GM18873 (cell line): ENCODE measurements around the gene AGAP9.
"Not testable (repeated sequence)": the region's sequence is repeated elsewhere in the genome, so short reads cannot be mapped to it uniquely, and the experiment has no call there.

Experiments used
- ATAC-seq: cut with Tn5 transposase; IDR thresholded peaks from one replicate; pipeline ENCODE4 v1.9.1; 2021; ENCODE audit warnings: mild to moderate bottlenecking, moderate library complexity, moderate number of reproducible peaks; ENCODE audit not compliant: unreplicated experiment, low FRiP score

Gene AGAP9

GRCh38 chr10:47458466-47459154 is 64.8 kb downstream of the AGAP9 start:
- no peak for ATAC-seq

DNA sequence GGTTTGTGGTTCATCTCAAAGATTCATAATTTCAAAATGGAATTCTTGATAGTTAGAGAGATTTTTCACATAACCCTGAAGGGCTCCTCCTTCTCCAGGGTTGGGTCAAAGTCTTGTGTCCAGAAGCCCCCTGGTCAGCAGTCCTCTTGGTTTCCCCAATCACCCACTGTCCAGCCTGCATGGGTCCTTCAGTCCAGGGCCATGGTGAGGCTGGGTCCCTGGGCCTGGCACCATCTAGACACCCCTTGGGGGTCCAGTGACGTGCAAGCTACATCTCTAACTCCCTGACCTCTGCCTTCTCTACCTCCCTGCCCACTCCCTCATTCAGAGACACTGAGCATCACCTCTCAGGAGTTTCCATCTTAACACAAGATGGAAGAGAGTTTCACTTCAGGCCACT is 65.6 kb downstream of the AGAP9 start:
- no peak for ATAC-seq

DNA sequence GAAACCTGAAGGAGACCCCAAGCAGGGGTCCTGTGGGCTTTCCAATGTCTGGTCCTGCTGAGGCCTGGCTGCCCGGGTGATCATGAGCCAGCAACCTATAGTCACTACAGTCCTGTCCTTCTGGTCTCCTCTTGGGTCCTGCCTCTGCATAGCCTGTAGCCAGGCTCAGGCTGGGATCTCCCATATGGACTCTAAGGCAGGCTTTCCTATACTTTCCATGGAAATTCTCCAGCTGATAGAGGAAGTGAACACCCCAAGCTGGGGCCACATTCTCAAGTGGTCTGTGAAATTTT is 66.0 kb downstream of the AGAP9 start:
- ATAC-seq = no peak

GRCh38 chr10:47456794-47457527 is 66.5 kb downstream of the AGAP9 start:
- no peak for ATAC-seq

DNA sequence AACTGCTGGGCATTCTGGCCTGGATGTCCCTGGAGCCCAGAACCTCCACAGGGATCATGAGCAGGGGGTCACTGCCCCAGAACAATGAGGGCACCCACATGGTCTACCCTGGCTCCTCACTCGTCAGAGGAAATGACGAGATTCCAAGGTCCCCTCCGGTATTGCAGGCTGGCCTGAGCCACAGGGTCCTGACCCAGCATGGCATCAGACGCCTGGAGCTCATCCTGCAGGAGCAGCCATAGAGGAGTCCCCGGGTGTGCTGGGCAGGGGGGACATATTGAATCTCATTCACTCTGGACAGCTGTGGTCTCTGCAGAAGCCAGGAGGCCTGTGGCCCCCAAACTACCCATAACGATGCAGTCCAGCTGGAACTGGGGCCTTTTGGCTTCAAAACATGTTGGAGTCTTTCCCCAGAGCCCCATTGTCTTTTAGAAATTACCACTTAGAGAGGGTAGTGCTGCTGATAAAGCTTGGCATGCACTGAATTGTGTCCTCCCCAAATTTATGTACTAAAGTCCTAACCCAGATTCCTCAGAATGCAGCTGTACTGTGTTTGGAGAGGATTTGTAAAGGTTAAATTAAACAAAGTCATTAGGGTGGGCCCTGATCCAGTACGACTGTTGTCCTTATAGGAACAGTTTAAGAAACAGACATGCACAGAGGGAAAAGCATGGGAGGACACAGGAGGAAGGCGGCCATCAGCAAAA is 67.2 kb downstream of the AGAP9 start:
- ATAC-seq = no peak

- ATAC-seq = not testable (repeated sequence)
Measured at GRCh38 chr10:47455350-47456078, 67.9 kb downstream of the AGAP9 start.

DNA sequence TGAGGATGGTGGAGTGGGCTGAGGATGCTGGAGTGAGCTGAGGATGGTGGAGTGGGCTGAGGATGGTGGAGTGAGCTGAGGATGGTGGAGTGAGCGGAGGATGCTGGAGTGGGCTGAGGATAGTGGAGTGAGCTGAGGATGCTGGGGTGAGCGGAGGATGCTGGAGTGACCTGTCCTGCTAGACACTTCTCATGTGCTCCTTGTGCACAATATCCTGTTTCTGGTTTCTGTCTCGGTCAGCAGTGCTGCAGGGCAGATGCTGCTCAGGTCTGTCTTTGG is 68.7 kb downstream of the AGAP9 start:
- ATAC-seq = no peak

- ATAC-seq = no peak
Measured at GRCh38 chr10:47454008-47454779, 69.2 kb downstream of the AGAP9 start.

GRCh38 chr10:47453141-47454007 is 70.1 kb downstream of the AGAP9 start:
- no peak for ATAC-seq

- ATAC-seq = no peak
Measured at GRCh38 chr10:47452495-47453140, 70.8 kb downstream of the AGAP9 start.

GRCh38 chr10:47451998-47452494 is 71.4 kb downstream of the AGAP9 start:
- no peak for ATAC-seq
